Measurements from ENCODE around the gene PDCD4.
A peak's percentile ranks its signal among the peaks of the same experiment; 100 is the strongest.
"Not testable (repeated sequence)": the region's sequence is repeated elsewhere in the genome, so short reads cannot be mapped to it uniquely, and the experiment has no call there.

Gene PDCD4

DNA sequence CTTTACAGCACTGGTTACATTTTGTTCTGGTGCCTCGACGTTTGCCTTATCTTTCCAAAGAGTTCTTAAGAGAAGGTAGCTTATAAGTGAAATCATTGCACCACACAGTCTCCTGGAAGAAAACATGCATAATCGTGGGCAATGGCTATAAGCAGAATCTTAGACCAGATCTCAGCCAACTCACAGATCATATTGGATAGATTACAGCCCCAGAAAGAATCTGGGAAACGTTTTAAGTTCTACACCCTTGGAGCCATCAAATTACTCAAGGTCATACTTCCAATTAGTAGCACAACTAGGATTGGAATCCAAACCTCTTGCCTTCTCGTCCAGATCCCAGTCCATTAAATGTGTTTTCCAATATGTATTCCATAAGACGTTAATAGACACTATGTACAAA, 8.8 kb upstream of the PDCD4 start:
- DNase-seq: no peak

DNA sequence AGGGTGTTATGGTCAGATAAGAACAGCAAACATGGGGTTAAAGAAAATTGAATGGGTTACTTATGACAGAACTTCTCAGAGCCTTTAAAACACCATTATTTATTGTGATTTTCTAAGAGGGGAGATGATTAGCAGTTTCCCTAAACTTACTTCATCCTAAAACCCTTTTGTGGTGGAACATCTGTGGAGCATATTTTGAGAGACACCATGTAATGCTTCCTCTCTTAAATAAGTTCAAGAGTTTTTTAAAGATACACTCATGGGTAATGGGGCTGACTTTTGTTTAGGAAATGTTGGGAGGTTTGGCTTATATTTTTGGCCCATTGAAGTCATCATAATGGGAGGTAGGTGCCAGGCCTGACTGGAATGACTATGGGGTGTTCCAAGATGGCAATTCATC, 8.4 kb upstream of the PDCD4 start:
- no peak for DNase-seq

DNA sequence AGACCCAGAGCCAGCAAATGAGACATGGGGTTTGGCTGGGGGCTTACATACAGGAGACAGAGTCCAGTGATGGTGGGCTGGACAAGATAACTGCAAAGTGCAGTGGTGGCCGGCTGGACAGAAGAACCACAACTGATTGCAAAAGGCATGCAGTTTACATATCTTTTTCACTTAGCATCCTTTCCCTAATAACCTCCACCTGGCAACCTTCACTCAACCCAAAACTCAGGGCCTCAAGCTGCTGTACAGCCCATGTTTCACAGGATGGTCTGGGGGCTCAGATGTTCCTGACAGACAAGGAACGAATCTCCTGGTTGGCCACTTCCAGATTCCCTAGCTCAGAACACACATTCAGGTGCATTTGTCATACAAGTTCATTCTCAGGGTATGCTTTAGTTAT, 7.8 kb upstream of the PDCD4 start:
- no peak for DNase-seq

DNA sequence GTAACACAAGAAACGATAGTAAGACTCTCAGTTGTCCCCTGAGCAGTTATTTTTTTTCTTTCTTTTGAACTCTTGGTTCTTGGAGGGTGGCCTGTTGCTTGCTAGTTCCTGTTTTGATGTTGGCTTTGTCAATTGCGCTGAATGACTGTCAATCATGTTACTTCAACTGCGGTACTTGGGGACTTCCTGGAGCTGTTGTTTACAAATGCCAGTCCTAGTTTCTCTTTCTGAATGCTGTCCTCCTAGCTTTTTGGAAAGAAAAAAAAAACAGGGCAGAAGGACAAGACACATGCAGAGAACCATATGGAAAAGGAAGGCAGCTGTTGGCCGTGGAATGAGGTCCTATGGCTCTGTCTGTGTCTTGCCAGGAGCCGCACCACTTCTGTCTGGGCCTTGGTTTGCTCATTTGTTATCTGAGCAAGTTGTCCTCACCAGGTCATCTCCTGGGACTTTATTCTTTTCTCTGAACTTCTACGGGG, 7.0 kb upstream of the PDCD4 start:
- DNase-seq: peak; percentile 91

DNA sequence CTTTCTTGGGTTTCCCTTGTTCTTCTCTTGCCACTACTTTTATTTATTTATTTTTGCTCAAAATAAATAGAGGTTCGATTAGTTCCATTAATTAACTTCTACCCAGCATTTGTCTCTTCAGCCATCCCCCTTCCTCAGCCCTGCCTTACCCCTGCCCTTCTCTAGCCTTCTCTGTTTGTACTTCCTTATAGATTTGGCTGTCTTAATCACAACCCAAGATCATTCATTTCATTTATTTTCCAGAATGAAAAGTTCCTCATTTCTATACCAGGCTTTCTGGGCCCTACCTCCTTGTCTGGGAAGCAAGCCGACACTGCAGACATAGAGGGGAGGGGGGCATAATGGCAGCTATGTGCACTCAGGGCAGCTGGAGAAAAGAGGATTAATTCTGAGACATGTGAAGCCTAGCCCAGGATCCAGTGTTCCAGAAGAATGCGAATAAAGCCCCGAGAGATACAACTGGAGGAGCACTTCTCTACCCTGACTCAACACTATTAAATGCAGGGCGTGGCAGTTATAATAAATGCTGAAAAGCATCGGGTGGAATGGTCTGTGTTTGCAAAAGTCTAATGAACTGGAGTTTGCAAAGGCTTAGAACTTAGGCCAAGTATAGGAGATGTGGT, 6.4 kb upstream of the PDCD4 start:
- no peak for DNase-seq

DNA sequence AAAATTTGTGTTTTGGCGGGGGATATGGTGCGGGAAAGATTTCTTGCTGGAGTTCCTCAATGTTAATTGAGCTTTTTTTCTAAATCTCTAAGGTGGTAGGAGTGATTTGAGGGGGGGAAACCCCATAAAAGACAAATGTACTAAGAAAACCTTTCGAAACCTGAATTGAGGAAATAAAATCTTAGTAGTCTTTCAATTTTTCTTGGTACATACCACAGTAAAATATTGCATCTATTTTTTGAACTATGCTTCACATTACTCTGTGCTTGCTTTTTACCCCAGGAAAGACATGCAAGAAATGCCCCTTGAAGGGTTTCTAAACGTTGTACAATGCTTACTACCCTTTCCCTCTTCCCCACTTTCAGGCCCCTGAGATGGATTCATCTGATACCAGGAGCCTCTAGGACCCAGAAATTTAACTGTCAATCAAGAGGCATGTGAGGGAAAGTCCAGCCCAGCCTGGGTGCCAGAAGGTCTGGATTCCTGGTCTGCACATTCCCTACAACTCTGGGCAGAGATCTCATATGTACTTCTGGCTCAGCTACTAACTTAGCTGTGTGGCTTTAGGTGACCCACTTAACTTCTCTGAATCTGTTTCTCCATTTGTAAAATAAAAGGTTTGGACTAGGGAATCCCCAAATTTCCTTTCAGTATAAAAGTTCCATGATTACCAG, 5.8 kb upstream of the PDCD4 start:
- no peak for DNase-seq

DNA sequence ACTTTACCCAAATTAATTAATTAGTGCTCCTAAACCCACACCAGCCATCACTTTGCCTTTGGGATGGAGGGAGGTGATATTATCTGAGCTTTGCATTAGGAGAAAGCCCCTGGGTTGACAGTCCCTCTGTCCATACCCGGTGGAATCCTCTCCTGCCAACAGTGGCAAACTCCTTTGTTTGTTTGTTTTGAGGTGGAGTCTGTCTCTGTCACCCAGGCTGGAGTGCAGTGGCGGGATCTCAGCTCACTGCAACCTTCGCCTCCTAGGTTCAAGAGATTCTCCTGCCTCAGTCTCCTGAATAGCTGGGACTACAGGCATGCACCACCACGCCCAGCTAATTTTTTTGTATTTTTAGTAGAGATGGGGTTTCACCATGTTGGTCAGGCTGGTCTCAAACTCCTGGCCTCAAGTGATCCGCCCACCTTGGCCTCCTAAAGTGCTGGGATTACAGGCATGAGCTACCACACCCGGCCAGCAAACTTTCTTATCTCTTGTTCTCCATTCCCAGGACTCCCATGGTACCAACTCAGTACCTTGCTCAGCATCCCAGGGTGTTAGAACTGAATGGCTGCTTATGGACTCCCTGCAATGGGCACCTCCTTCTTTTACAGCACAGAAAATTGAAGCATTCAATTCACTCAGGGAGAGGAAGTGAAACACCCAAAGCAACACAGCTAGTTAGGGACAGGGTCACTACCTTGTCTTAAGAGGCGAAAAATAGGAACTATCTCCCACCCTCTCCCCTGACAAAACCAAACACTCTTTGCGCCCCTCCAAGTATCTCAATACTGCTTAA, 4.5 kb upstream of the PDCD4 start:
- not testable (repeated sequence) for DNase-seq

DNA sequence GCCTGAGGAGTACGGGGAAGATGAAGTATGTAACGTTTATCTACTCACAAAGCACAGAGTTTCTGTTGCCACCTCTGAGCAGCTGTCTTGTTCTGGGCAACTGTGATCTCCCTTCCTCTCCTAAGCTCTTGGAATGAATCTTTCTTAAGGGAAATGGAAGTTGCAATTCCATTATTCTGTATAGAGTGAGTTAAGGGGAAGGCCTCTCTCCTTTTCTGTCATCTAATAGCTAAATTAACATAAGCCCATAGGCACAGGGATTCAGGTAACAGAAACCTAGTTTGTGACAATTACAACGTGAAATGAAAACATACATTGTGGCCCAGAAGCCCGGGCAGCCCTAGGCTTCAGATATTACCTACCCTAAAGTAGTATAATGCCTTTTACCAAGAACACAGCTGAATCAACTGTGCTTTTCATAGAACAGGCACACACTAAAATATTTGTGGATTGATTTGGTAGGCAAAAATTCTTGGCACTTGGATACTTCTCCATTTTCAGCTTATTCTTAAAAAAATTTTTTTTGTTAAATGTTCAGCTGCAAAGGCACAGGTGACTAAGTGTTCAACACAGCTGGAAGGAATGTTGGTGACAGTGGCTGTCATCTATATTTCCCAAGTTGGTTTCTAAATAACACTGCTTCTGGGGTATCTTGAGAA, 3.8 kb upstream of the PDCD4 start:
- DNase-seq: no peak

DNA sequence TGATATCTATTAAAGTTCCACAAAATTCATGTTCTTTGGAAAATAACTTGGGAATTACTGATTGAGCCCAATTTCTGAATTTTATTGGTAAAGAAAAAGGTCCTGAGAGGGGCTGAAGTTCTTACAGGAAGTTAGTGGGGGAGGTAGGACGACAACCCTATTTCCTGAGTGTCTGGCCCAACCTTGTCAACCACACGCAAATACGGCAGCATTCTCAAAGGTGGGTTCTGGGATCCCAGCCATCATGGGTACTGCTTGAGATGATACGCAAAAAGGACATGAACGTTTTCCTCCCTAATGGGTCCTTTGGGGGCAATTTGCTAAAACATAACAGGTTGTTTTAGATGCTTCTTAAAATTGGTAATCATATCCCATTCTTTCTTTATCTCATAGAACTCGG, 2.7 kb upstream of the PDCD4 start:
- DNase-seq: peak; percentile 81

DNA sequence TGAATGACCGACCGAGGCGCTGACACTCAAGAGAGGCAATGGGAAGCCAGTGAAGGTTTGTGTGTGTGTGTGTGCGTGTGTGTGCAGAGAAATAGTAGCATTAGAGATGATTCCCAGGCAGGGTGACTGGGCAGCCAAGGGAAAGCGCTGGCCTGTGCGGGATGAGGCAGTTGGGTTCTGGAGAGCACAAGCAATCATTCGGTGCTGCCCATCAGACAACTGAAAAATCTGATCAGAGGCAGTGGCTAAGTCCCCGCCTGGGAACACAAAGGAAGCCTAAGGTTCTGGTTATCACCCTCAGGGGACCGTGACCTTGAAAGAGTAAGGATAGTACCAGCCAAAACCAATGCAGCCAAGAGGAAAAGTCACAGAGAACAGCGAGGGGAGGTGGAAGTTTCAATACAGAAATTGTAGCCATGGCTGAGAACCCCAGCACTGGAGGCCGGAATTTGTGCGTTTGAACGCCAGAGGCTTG, 868 bp upstream of the PDCD4 start:
- no peak for DNase-seq

DNA sequence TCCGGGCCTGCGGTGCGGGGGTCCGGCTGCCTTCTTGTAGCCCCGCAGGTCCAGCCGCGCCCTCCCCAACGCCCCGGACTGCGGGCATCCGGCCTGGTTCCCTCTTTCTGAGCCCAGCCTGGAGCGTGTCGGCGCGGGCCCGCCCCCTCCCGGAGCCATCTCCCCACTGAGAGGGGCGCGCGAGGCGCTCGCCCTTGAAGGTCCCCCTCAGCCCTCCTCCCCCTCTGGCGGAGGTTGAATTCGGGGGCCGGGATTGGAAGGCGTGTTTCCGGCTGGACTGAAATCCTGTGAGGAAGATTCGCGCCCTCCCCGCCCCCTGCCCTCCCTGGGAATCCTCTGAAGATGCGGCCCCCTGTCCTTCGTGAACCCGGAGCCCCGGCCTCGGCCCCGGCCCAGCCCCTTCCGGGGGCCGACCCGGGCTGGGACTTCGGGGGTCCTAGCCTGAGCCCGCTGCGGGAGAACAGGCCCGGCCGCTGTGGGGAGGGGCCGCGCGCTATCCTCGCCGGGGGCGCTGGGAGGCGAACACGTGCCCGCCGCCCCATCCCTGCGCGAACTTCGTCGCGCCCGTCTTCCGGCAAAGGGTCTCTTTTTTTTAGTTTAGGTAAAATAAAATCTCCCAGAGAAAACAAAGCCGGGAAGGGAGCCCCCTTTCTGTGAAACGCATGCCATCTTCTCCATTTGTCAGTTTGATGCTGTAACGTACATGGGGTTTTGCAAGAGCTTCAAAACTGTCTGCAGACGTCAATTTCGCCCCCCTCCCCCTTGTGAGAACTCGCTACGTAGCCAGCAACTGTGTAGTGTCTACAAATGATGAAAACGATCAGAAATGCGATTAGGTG, 636 bp downstream of the PDCD4 start:
- peak; percentile 92 for DNase-seq

DNA sequence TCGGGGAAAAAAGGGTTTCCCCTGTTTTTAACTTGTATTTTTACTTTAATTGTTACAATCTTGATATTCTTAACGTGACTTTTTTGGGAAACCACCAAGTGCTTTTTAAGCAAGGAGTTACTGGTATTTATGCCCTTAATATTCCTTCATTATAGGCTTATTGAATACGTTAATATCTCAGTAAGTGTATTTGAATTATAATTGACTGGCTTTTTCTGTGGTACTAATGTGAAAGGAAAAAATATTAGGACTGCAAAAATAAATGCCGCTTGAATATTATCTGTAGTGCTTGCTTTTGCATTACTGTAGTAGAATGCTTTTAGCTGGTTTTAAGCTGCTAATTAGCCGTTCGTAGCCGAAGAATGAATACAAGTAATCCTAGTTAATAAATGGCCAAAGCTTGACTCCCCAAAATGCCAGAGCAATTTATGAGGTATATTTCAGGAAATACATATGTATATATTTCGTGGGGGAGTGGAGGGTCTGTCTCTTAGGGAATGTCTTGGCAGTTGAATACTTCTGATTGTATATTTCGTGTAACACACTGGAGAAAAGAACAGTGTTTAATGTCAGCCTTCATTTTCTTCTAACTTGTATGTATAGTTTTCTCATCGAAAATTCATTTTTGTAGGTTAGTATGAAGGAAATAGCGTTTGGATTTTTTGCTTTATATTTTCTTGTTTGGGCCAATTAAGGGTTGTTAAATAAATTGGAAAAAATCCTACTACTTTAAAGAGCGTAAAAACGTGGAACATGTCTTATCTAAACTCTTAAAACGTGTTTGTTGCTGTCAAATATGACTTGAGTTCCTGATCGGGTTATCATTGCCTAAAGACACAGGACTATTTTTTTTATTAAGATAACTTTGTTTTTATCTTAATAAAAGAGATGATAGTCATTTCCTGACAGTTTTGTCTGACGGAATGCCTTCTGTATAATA, 1.5 kb downstream of the PDCD4 start:
- DNase-seq: no peak

DNA sequence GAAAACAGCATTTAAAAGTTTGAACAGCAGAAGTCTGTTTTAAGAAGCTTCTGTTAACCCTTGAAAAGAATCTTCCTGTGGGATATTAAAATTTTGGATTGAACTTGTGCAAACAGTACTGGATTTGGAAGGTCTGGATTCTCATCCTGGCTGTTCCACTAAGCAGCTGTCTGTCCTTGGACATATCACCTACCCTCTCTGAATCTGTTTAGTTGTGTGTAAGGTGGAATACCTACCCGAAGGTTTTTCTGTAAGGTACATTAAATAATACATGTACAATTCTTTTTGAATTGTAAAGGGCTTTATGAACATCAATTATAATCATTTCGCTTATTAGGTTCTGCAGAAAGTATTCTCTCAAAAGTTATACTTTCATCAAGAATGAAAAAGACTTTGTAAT, 2.2 kb downstream of the PDCD4 start:
- DNase-seq: no peak

DNA sequence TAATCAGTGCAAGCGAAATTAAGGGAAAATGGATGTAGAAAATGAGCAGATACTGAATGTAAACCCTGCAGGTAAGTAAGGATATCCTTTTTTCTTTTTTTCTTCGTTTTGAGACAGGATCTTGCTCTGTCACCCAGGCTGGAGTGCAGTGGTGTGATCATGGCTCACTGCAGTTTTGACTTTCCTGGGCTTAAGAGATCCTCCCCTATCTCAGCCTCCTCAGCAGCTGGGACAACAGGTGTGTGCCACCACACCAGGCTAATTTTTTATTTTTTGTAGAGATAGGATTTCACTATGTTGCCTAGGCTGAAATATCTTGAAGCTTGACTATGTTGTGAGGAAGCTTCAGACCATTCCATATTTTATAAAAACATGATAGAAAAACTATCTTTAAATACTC, 4.3 kb downstream of the PDCD4 start:
- DNase-seq: no peak

DNA sequence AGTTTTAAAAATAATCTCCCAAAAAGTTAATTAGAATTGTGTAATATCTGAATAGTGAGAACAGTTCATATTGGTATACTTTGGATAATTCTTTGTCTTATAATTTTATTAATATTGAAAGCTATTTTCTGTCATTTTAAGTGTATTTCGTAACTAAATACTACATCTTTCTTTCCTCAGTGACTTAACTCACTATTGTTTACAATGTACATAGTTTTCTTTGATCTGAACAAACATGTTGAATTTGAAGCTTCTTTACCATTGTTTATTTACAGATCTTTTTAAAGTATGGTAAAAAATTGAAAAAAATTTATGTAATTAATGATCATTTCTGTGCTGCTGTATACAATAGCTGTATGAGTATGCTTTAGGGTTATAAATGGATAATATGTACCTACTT, 5.1 kb downstream of the PDCD4 start:
- no peak for DNase-seq

DNA sequence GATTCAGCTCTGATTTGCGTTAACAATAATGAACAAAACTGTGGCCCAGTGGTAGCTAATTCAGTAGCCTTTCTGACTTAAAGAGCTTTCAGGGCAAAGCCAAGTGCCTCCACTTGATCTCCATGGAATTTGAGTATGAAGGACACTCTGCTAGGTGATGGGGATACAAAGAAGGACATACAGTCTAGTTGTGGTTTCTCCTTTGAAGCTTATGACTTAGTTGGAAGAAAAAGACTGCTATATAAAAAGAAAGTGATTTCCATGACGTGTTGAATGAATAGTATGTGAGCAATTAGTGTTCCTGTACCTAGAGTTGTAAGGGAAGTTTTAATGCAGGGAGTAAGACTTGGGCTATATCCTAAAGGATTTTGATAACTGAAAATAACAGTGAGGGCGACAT, 8.3 kb downstream of the PDCD4 start:
- no peak for DNase-seq

DNA sequence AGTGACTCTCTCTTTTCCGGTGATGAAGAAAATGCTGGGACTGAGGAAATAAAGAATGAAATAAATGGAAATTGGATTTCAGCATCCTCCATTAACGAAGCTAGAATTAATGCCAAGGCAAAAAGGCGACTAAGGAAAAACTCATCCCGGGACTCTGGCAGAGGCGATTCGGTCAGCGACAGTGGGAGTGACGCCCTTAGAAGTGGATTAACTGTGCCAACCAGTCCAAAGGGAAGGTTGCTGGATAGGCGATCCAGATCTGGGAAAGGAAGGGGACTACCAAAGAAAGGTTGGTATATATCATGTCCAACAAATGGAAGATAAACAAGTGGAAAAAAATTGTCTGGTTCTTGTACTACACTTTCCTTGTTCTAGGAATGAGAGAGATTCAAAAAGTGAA, 9.5 kb downstream of the PDCD4 start:
- DNase-seq: no peak

DNA sequence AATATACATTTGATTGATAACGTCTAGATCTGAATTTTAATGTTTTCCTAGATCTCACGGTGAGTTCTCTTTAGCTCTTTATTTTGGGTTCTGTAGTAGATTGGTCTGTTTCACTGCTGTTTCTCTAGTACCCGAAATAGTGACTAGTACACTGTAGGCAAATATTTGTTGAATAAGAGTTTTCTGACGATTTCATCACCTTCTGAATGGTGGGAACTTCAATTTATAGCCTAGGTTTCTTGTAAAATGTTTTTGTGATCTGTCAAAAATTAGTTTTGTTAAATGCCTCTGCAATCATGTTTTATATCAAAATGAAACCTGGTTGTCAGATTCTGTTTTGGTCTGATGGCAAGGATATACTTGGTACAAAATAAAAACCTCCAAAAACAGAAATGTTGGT, 10.2 kb downstream of the PDCD4 start:
- DNase-seq: no peak

DNA sequence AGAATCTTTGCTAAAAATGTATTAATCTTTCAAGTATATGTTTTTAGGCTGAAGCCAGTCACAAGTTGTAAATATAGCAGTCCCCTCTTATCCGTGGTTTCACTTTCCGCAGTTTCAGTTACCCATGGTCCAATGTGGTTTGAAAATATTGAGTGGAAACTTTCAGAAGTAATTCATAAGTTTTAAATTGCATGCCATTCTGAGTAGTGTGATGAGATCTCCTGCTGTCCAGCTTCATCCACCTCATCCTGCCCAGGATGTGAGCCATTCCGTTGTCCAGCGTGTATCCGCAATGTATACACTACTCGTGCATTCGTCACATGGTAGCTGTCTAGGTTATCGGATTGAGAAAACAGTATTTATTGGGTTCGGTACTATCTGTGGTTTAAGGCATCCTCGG, 12.2 kb downstream of the PDCD4 start:
- peak; percentile 26 for DNase-seq

DNA sequence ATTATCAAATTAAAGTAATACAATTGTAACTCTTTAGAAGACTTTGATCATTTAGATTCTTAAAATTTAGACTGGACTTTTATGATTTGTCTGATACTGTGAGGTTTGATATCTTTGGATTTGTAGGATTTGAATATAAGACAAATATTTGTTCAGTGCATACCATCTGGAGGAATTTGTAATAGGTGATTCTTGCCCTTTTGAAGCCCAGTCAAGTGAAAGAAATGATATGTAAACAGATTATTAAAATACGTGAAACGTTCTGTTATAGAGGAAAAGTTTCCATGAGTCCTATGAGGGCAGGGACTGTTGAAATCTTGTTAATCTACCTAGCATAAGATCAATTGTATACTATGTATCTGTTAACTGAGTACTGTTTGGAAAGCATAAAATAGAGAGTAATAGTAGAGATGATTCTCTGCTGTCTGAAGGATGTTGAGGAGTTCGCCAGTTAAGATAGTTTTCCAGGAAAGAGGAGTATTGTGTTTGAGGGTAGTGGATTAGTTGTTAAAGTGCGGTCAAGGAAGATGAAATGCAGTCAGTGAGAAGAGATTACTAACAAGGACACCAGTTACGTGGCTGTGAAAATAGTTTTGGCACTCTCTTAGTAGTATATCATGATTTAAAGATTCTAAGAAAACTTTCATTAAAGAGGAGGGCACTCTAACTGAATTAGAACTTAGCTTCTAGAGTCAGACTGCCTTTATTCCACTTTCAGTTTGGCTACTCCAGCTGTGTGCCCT, 14.4 kb downstream of the PDCD4 start:
- DNase-seq: no peak

DNA sequence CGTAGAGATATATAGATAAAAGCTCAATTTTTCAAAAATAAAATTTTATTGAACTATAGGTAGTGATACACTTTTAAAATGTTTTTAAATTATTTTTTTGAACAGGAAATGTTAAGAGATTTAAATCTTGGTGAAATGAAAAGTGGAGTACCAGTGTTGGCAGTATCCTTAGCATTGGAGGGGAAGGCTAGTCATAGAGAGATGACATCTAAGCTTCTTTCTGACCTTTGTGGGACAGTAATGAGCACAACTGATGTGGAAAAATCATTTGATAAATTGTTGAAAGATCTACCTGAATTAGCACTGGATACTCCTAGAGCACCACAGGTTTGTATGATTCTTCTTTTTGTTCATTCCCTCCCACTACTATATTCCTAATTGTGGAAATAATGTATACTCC, 15.8 kb downstream of the PDCD4 start:
- DNase-seq: no peak

Data from CD4-positive, alpha-beta T cell treated with Interleukin-17A for 1 hour (primary cell).